NCI-H748 (cell line): ENCODE data around the gene GPANK1.
A peak's percentile ranks its signal among the peaks of the same experiment; 100 is the strongest.

ENCODE experiments used
- DNase-seq: peaks from one replicate; lab custom pipeline; 2025; ENCODE audit not compliant: unreplicated experiment; lab: John Stamatoyannopoulos, UW

Gene GPANK1

GRCh38 chr6:31663126-31663960 lies 1.5 kb downstream of the GPANK1 start:
- no peak for DNase-seq

- no peak for DNase-seq
Measured at GRCh38 chr6:31662124-31662723, 2.6 kb downstream of the GPANK1 start.

GRCh38 chr6:31661262-31662123 lies 3.3 kb downstream of the GPANK1 start:
- DNase-seq, result no peak

- peak; percentile 93 for DNase-seq
Measured at GRCh38 chr6:31660381-31661261, 4.2 kb downstream of the GPANK1 start, which contains the start of gene C6orf47. Gene C6orf47, minus strand, starts transcription at chr6:31660778. Its CDS starts 831 bp downstream, at chr6:31659947.

- DNase-seq, result peak; percentile 42
Measured at GRCh38 chr6:31659649-31660380, 5.0 kb downstream of the GPANK1 start.

- DNase-seq, result no peak
Measured at GRCh38 chr6:31658983-31659648, 5.7 kb downstream of the GPANK1 start.

GRCh38 chr6:31658158-31658688 lies 6.6 kb downstream of the GPANK1 start:
- DNase-seq, result no peak

GRCh38 chr6:31657406-31658157 lies 7.2 kb downstream of the GPANK1 start:
- DNase-seq, result no peak

- DNase-seq, result no peak
Measured at GRCh38 chr6:31655349-31656237, 9.2 kb downstream of the GPANK1 start, which contains the start of gene APOM. Gene APOM, plus strand, starts transcription at chr6:31655894. Its CDS starts 73 bp downstream, at chr6:31655967.

- no peak for DNase-seq
Measured at GRCh38 chr6:31654574-31655348, 10.0 kb downstream of the GPANK1 start.

GRCh38 chr6:31652925-31653724 lies 11.7 kb downstream of the GPANK1 start:
- peak; percentile 99 for DNase-seq

- DNase-seq, result no peak
Measured at GRCh38 chr6:31651602-31652191, 13.1 kb downstream of the GPANK1 start.

- no peak for DNase-seq
Measured at GRCh38 chr6:31645325-31645724, 19.5 kb downstream of the GPANK1 start.

- no peak for DNase-seq
Measured at GRCh38 chr6:31643818-31644454, 20.9 kb downstream of the GPANK1 start.
